Activated naive CD8-positive, alpha-beta T cell treated with anti-CD3 and anti-CD28 coated beads, Interleukin-2, amount 50 U/mL, for 16 hours (primary cell): ENCODE results near the gene ARHGEF40.

Experiments used
- DNase-seq: peaks from one replicate; pipeline ENCODE4 v3.0.0-alpha.2; 2020; ENCODE audit warnings: low read depth, low spot score

The ARHGEF40 gene

DNA sequence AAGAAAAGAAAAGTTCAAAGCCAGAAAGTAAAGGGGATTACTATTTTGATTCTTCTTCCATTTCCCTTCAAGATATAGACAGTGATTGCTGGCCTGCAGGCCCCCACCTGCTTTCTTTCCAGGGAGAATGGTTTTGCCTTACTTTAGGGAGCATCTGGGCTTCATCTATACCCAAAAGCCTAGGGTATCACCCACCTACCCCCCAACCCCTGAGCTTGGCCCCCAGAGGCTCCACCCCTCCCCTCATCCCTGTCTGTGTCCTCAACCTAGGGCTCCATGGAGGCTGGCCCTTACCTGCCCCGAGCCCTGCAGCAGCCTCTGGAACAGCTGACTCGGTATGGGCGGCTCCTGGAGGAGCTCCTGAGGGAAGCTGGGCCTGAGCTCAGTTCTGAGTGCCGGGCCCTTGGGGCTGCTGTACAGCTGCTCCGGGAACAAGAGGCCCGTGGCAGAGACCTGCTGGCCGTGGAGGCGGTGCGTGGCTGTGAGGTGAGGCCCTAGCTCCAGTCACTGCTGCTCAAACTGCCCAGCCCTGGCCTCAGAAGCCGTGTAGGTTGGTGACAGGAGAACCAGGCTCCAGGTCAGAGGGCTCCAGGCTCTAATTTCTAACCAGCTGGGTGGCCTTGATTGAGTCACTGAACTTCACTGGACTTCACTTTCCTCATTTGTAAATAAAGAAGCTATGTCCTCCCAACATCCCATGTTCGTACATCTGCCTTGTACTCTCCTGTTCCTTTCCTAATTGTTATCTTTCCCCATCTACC, 13.6 kb downstream of the ARHGEF40 start:
- DNase-seq: no peak

DNA sequence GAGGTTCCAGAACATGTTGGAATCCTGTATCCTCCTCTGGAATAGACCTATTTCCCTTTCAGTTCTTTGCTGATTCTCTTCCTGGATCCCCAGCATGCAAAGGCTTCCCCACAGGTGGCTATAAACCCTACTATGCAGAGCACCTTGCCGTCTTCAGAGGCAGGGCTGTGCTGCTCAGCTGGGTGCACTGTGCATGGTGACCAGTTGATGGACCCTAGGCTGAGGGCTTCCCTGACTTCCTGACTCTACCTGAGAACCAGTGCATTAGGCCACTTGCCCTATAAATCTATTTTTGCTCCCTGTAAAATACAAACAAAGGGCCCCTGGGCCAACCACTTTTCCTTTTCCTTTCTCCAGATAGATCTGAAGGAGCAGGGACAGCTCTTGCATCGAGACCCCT, 14.3 kb downstream of the ARHGEF40 start:
- DNase-seq: no peak

DNA sequence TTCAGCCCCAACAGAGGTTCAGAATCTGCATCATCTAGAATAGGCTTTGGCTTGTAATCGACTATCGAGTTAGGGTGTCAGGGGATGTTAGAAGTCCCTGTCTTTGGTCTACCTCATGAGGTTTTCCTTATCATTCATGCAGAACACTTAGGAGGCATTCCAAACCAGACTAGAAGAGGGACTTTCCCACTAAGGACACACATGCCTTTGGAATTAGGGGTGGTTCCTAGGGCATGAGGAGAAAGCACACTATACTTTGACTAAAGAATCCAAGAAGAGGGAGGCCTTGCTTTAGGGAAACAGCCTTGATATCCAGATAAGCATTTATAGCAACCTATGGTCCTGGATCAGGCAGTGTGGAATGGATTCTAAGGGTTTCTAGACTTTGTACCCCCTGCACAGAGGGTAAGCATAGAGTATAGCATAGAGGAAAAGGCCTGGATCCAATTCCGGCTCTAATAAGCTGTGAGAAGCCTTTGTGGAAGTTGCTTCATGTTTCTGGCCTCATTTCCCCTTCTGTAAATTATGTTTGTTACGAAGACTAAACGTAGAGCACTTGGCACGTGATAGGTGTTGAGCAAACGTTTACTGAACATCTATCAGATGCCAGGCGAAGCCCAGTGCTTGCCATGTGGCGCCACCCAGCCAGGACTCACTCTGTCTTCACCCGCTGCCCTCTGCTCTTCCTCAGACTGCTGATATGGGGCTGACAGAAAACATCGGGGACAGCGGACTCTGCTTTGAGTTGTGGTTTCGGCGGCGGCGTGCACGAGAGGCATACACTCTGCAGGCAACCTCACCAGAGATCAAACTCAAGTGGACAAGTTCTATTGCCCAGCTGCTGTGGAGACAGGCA, 15.1 kb downstream of the ARHGEF40 start:
- DNase-seq: no peak

DNA sequence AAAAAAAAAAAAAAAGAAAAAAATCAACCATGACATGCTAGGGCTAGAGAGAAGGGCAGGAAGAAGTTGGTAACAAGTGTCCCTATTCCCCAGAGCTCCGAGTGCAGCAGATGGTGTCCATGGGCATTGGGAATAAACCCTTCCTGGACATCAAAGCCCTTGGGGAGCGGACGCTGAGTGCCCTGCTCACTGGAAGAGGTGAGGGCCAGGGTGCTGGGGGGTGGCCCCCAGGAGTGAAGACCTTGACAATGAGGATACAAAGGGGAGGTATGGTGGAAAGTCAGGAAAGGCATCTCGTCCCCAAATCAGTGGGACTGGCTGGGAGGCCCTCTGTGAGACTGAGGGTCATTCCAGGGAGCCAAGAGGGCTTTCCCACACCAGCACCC, 16.8 kb downstream of the ARHGEF40 start:
- no peak for DNase-seq

- no peak for DNase-seq
Observed at GRCh38 chr14:21087294-21088091, 17.4 kb downstream of the ARHGEF40 start.

DNA sequence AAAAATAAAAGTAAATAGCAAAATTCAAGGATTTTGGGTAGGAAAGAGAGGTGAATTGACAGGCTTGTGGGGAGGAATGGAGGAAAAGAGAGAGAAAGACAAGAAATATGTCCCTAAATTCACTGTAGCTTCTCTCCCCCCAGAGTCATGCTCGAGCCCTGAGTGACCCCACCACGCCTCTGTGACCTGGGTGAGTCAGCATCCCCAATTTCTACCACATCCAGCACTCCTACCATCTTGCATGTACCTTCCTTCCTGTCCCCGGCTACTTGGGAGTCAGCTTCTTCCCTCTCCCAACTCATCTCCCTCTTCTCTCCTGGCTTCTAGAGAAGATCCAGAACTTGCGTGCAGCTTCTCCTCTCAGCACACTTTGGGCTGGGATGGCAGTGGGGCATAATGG, 18.6 kb downstream of the ARHGEF40 start:
- DNase-seq: no peak

- no peak for DNase-seq
Observed at GRCh38 chr14:21089271-21089670, 19.2 kb downstream of the ARHGEF40 start.

DNA sequence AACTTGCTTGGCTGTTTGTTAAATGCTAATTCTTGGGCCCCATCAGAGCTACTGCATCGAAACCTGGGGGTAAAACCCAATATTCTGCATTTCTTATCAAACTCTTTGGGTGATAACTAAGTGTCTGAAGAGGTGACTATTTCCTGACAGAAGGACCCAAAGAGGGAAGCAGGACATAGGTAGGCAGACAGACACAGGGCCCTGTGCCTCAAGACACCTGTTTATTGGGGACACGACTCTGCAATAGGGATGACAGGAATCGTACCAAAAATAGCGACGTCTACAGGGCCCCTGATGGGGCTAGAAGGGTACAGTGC, 19.7 kb downstream of the ARHGEF40 start:
- no peak for DNase-seq

- no peak for DNase-seq
Observed at GRCh38 chr14:21090194-21090939, 20.3 kb downstream of the ARHGEF40 start.

DNA sequence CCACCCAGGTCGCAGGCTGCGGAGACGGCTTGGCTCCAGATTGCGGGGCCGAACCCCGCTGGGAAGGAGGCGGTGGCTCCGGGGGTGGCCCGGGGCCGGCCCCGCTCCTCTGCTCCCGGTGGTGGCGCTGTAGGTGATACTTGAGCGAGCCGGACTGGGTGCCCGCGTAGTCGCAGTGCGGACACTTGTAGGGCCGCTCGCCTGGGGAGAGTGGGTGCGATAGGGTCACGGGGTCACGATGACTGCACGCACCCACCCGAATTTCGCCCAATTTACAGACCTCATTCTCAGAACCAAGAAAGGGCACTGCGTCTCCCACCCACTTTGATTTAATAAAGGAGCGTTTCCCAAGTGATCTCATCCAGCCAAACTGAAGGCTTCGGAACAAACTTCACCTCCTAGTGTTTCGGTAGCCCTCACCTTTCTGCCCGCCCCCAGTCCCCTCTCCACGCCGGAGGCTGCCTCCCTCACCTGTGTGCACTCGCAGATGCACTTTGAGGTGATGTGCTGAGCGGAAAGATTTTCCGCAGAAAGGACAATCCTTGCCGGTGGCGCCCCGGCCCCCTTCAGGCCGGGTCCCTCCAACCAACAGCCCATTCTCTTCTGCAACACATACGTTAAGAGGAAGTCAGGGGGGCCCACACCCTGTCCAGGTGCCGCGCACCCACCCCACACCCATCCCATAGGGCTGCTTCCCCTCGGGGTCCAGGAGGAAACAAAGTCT, 21.0 kb downstream of the ARHGEF40 start:
- no peak for DNase-seq

DNA sequence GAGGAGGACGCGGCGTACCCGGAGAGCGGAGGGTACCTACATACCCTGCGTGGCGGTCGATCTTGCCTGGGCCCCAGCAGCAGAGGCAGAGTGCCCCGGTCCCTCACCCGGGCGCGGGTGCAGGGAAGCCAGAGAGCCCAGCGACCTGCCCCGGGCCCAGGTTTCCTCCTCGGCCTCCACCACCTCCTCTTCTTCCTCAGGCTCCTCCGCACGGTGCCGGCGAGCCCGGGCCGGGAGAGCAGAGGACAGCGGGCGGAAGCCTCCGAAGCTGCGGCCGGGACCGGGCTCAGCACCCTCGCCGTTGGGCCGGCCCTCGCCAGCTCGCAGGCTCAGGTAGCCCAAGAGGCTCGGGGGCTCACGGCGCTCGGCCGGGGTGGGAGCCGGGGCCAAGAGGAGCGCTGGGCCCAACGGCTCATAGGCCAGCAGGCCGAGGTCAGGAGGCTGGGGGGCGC, 21.7 kb downstream of the ARHGEF40 start:
- DNase-seq: no peak

DNA sequence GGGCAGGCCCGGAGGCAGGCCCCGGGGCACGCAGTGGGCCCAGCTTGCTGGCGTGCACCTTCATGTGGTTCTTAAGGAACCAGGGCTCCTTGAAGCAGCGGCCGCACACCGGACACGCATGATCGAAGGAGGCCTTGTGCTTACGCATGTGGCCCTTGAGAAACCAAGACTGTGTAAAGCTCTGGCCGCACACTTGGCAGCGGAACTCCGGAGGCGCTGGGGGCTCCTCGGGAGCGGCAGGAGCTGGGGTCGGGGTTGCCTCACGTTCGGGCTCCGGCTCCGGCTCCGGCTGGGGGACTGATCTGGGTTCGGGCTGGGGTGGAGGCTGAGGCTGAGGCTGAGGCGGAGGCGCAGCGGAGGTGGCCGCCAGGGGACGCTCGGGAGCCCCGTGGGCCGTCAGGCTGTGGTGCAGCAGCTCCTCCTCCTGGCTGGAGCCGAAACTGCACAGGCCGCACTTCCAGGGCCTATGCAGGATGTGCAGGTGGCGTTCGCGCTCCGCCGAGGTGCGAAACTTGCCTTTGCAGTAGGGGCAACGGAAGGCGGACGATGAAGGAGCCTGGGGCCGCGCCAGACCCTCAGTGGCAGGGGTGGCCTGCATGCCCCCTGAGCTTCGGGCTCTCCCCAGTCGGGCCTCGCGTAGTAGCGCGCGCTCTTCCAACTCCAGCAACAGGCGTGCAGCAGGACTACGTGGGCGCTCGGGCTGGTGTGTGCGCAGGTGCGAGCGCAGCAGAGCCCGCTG, 22.3 kb downstream of the ARHGEF40 start:
- peak; percentile 85 for DNase-seq

DNA sequence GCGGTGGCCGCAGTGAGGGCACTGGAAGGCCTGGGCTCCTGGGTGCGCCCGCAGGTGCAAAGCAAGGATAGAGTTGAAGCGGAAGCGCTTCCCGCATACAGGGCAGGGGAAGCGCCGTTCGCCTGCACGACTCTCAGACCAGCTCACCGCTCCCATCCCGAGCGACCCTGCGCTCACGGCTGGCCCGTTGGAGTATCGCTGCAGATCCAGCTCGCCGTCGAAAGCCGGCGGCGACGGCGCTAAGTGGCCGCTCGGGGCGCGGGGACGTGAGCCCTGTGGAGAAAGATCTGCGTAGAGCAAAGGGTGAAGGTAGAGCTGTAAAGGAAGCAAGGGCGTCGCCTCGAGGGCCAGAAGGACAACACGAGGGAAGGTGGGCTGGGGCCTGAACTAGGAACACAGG, 22.9 kb downstream of the ARHGEF40 start:
- DNase-seq: no peak

DNA sequence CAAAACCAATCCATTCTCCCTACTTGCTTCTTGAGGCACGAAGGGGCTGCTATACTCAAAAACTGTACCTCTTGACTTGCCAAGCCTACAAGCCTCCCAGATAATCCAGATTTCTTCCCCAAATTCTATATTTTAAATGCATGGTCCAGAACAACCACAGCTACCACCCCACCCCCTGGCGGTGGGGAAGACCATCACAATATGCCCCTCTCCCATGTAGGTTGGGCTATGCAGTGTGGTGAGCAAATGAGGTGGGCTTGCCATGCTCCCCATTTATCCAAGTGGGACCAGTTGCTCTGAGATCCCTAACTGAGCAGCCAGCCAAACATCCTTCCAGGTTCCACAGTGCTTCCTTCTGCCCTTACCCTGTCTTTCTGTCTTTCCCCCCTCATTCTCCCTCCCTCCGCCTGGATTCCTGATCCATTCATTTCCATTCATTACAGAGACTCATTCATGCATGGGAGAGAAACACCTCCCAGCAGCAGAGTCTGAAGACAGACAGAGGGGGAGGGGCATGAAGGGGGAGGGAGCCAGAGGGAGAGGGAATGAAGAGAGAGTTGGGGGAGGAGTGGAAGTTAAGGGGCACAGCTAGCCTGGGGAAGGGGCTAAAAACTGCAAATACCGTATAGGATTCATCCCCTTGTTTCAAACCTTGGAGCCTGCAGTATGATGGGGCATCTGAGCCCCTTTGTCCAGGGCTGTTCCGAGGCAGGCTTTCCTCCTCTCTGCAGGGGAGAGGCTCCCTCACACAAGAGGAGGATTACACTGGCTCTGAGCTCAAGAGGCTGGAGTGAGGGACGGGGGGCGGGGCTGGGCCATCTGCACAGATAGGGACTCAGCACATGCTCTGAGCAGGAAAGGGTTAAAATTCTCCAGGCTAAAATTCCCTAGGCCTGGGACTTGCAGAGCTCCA, 23.9 kb downstream of the ARHGEF40 start:
- no peak for DNase-seq

GRCh38 chr14:21095430-21096205, 25.5 kb downstream of the ARHGEF40 start:
- no peak for DNase-seq

GRCh38 chr14:21096438-21096837, 26.3 kb downstream of the ARHGEF40 start:
- DNase-seq: no peak

- DNase-seq: no peak
Observed at GRCh38 chr14:21096978-21097635, 27.0 kb downstream of the ARHGEF40 start.

- DNase-seq: no peak
Observed at GRCh38 chr14:21097636-21098075, 27.6 kb downstream of the ARHGEF40 start.
